K562 (cell line): ENCODE data around the gene TGDS. TPM values are rescaled to one million over a fixed set of nuclear protein-coding genes. Genes with fewer than 3 reads are reported as not detected.

ENCODE experiments used
- ATAC-seq: fragments of 200-7000 bp; cut with Tn5 transposase; 3 replicates; pipeline ENCODE4 v1.9.1; 2020; ENCODE audit warnings: moderate library complexity
- BruUV-seq: library from RNA; stranded (reverse); fragments of 400-500 nt; replicated peaks from 2 replicates; lab custom pipeline; 2021; lab: Mats Ljungman, UMichigan
- CTCF ChIA-PET: fragments of 300-600 bp; formaldehyde crosslinking; extraction: SDS; loops from one replicate; lab custom pipeline; 2021; ENCODE audit warnings: low intra/inter-chr PET ratio; lab: Yijun Ruan, JAX
- POLR2A ChIA-PET: fragments of 300-600, 350-650 bp; sonication (Branson Sonifier 250); formaldehyde crosslinking; extraction: SDS; loops from one replicate; lab custom pipeline; 2021; ENCODE audit warnings: antibody characterized with exemption, inconsistent platforms; lab: Yijun Ruan, JAX
- DNase-seq, 4 experiments: peaks; one replicate each; pipeline versions ENCODE4 v3.0.0 to v3.0.0-alpha.2; 2011 to 2018; ENCODE audit warnings: low spot score in 3 of 4, mixed read lengths in 3 of 4; ENCODE audit errors: extremely low read depth in 1 of 4
- FAIRE-seq: peaks from 2 replicates; lab custom pipeline; 2011; peaks lifted over from hg19 to GRCh38; lab: Jason Lieb, UNC
- H2AFZ ChIP-seq: 2 replicates; pipeline ENCODE4 v1.6.0; 2011; ENCODE audit warnings: low read depth, low read length, control low read depth, inconsistent platforms
- H3K27ac ChIP-seq: fragments of 200-600 bp; 3 replicates; pipeline ENCODE4 v1.8.0; 2011; ENCODE audit warnings: low read depth, mild to moderate bottlenecking, control low read depth, inconsistent platforms, low read length, moderate library complexity, mixed read lengths; ENCODE audit errors: extremely low read depth
- H3K27me3 ChIP-seq, 2 experiments: fragments of 300-600 bp in 1 of 2; 2 replicates in 1 of 2; 3 replicates in 1 of 2; pipeline versions ENCODE4 v1.6.0 to v1.8.0; 2011; ENCODE audit warnings: inconsistent platforms in 2 of 2, low read length in 2 of 2, mild to moderate bottlenecking in 1 of 2, mixed read lengths in 1 of 2, moderate library complexity in 1 of 2; ENCODE audit not compliant: control insufficient read depth in 2 of 2, insufficient read depth in 2 of 2
- H3K36me3 ChIP-seq: fragments of 300-600 bp; 3 replicates; pipeline ENCODE4 v1.8.0; 2011; ENCODE audit warnings: mild to moderate bottlenecking, low read length, inconsistent platforms; ENCODE audit not compliant: control insufficient read depth, insufficient read depth
- H3K4me1 ChIP-seq, 2 experiments: fragments of 200-600 bp in 1 of 2; replicated peaks in 1 of 2; 2 replicates in 1 of 2; 3 replicates in 1 of 2; pipeline versions ENCODE4 v1.5.1 to v1.8.0; 2011; ENCODE audit warnings: inconsistent platforms in 2 of 2, low read length in 2 of 2, mild to moderate bottlenecking in 1 of 2, mixed read lengths in 1 of 2, moderate library complexity in 1 of 2; ENCODE audit not compliant: control insufficient read depth in 2 of 2, insufficient read depth in 2 of 2
- H3K4me2 ChIP-seq: 2 replicates; pipeline ENCODE4 v1.6.1; 2011; ENCODE audit warnings: low read length, control low read depth, inconsistent platforms, mixed read lengths; ENCODE audit not compliant: insufficient read depth
- H3K4me3 ChIP-seq: fragments of 200-600 bp; sonication (generic), shearing (Covaris generic); 2 replicates; pipeline ENCODE4 v1.5.1; 2016; ENCODE audit warnings: control low read depth, inconsistent platforms
- H3K79me2 ChIP-seq: fragments of 200-600 bp; 3 replicates; pipeline ENCODE4 v1.8.0; 2011; ENCODE audit warnings: low read length, inconsistent platforms; ENCODE audit not compliant: control insufficient read depth, insufficient read depth
- H3K9ac ChIP-seq, 2 experiments: 2 replicates each; pipeline versions ENCODE4 v1.6.0 to v1.6.1; 2011; ENCODE audit warnings: low read depth in 2 of 2, low read length in 2 of 2, control low read depth in 1 of 2, inconsistent platforms in 1 of 2, mild to moderate bottlenecking in 1 of 2, mixed read lengths in 1 of 2; ENCODE audit not compliant: insufficient read depth in 1 of 2
- H3K9me1 ChIP-seq: one replicate; pipeline ENCODE4 v1.6.0; 2011; ENCODE audit warnings: inconsistent platforms, mild to moderate bottlenecking, low read length, moderate library complexity; ENCODE audit not compliant: control insufficient read depth, insufficient read depth
- H3K9me3 ChIP-seq: replicated peaks from 2 replicates; pipeline ENCODE4 v1.5.1; 2011; ENCODE audit warnings: low read depth, low read length, inconsistent platforms; ENCODE audit not compliant: control insufficient read depth, insufficient read depth
- H4K20me1 ChIP-seq: replicated peaks from 2 replicates; pipeline ENCODE4 v1.6.1; 2011; ENCODE audit warnings: low read length, inconsistent platforms, mixed read lengths; ENCODE audit not compliant: control insufficient read depth, insufficient read depth
- L3MBTL2 ChIP-seq: fragments of 450-650 bp; IDR thresholded peaks from 2 replicates; pipeline ENCODE4 v1.6.1; 2016; ENCODE audit warnings: mild to moderate bottlenecking, moderate library complexity
- PCBP1 ChIP-seq: fragments of 200-400 bp; formaldehyde crosslinking; IDR thresholded peaks from 2 replicates; pipeline ENCODE4 v1.6.1; 2018; ENCODE audit warnings: mild to moderate bottlenecking, low read depth, low read length; ENCODE audit not compliant: poor library complexity, severe bottlenecking
- PHF20 ChIP-seq: fragments of 450-650 bp; IDR thresholded peaks from 2 replicates; pipeline ENCODE4 v1.6.1; 2018; ENCODE audit not compliant: partially characterized antibody
- TCFL5 ChIP-seq: fragments of 250-450 bp; sonication (Bioruptor Pico); conservative IDR thresholded peaks from 2 replicates; pipeline ENCODE4 v1.6.1; 2021; ENCODE audit warnings: mild to moderate bottlenecking, moderate library complexity, matching md5 sums
- TRIM24 ChIP-seq, 2 experiments: fragments of 450-650 bp; IDR thresholded peaks; 2 replicates each; pipeline ENCODE4 v1.6.1; 2016
- ZNF274 ChIP-seq: IDR thresholded peaks from 2 replicates; pipeline ENCODE4 v1.6.1; 2011; ENCODE audit warnings: low read depth, mild to moderate bottlenecking, low read length, moderate library complexity, borderline replicate concordance
- ZNF316 ChIP-seq: fragments of 450-650 bp; IDR thresholded peaks from 2 replicates; pipeline ENCODE4 v1.6.1; 2016
- ZNF764 ChIP-seq: fragments of 250-450 bp; sonication (Bioruptor Pico); IDR thresholded peaks from 2 replicates; pipeline ENCODE4 v1.4.0; 2020; ENCODE audit warnings: low read depth, mild to moderate bottlenecking, moderate library complexity
- WGBS: fragments of 100-300 bp; shearing (Covaris generic); methylation state at CpG from one replicate; pipeline ENCODE4 v1.1.6; 2016; ENCODE audit warnings: low coverage, mixed read lengths; ENCODE audit not compliant: insufficient coverage; ENCODE audit errors: missing lambda C conversion rate; 5-methylcytosine and 5-hydroxymethylcytosine counted together
- in situ Hi-C: fragments of 300-500 bp; cut with MboI; formaldehyde crosslinking; loops from 4 replicates; pipeline ENCODE4 v1.15.0; 2018; ENCODE audit warnings: inconsistent platforms, mixed read lengths
- intact Hi-C: fragments of 100-400 bp; cut with micrococcal nuclease; formaldehyde crosslinking; loops from 2 replicates; pipeline ENCODE4 v1.14.2; 2022
- polyA plus RNA-seq, 8 experiments: library from polyadenylated mRNA; depleted of rRNA in 4 of 8; stranded (reverse) in 5 of 8; unstranded in 3 of 8; fragments of >200 nt; fragmentation: Nextera tagmentation in 2 of 8; fragmentation: Illumina TruSeq in 1 of 8; extraction: Ambion mirVana in 2 of 8; extraction: Trizol in 1 of 8; gene quantifications; 2 replicates each; pipeline versions ENCODE4 v1.2.1 to v1.2.3, GENCODE V29; 2011 to 2014; ENCODE audit warnings: inconsistent platforms in 1 of 8, missing spikeins in 1 of 8
- total RNA-seq, 7 experiments: library from RNA; depleted of rRNA in 6 of 7; stranded (reverse); fragments of >200 nt in 6 of 7; fragmentation: Illumina TruSeq in 2 of 7; extraction: Trizol in 2 of 7; gene quantifications; 2 replicates each; pipeline versions ENCODE4 v1.2.1 to v1.2.3, GENCODE V29; 2011 to 2021; ENCODE audit warnings: low replicate concordance in 1 of 7
- TF ChIP-seq, protein P1 (sequence below): fragments of 250-450 bp; sonication (Bioruptor Pico); IDR thresholded peaks from 2 replicates; pipeline ENCODE4 v1.4.0; 2020; ENCODE audit warnings: mild to moderate bottlenecking, moderate library complexity
- TF ChIP-seq, protein P2 (sequence below): sonication (generic); formaldehyde crosslinking; IDR thresholded peaks from 2 replicates; pipeline ENCODE4 v1.8.0; 2022; ENCODE audit warnings: missing genetic modification reagents, mild to moderate bottlenecking, moderate library complexity, borderline replicate concordance
- TF ChIP-seq, protein P3 (sequence below): fragments of 450-650 bp; IDR thresholded peaks from 2 replicates; pipeline ENCODE4 v1.6.1; 2016; ENCODE audit warnings: low read depth

The TGDS gene
- total and polyA plus RNA-seq, 9 of the 15 experiments (the other 6 are each of a cell fraction or from before 2014, with no cell fraction given), result 9.9 to 43.7 (median 21.4) TPM

DNA sequence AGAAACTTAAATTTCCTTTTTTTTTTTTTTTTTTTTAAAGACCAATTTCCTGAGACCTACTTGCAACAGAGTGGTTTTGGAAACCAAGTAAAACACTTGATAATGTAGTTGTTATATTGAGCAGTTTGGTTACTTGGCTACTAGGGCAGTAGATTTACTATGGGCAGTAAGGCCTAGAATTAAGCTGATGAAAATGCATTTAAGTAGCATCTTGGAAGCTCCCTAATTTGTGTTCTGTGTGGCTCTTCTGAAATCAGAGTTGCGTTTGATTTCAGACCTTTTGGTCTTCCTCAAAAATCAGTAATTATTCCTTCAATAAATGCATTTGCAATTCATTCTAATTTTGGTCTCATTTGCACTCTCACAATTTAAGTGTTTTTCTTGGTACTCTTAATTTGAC is 6.5 kb upstream of the TGDS start:
- no TSS peak for BruUV-seq
- in situ Hi-C loops, result no loop called here
- H3K36me3 ChIP-seq, result peaks cover 9% of the 10 kb centered on the region; the same call in 2 of the 3 replicates
- H3K4me2 ChIP-seq, result peak overlapping the region; percentile 89
- peak overlapping the region; percentile 73 for H3K4me3 ChIP-seq
- H3K79me2 ChIP-seq, result peaks cover 16% of the 10 kb centered on the region
- H3K27me3 ChIP-seq, result no peaks in the 10 kb centered on the region
- 7% methylated on average over 1 of the region's 1 CpG for WGBS
- peaks cover 2 to 6% of the 10 kb centered on the region in 2 experiments; a peak in 3 of 5 replicates for H3K4me1 ChIP-seq
- intact Hi-C loops, result no loop called here
- ATAC-seq (no peak), FAIRE-seq (no peak), DNase-seq (no peak)
- H3K9me3 ChIP-seq, result peaks cover 5% of the 10 kb centered on the region
- H4K20me1 ChIP-seq, result no peaks in the 10 kb centered on the region
- no peak overlapping the region for H3K27ac ChIP-seq
- peak overlapping the region; percentile 58 to 93; a peak in 3 of 4 replicates for H3K9ac ChIP-seq
- no peaks in the 10 kb centered on the region for H3K9me1 ChIP-seq
- POLR2A ChIA-PET, result no interaction called here
- peak overlapping the region; percentile 93; the same call in 1 of the 2 replicates for H2AFZ ChIP-seq
- CTCF ChIA-PET, result no interaction called here
- TF ChIP-seq L3MBTL2 (no peak), ZNF764 (CRISPR knock-in tag) (no peak), ZNF316 (no peak), TCFL5 (no peak), TRIM24 (IDR thresholded peaks at IDR 0.05) (no peak), PHF20 (no peak), PCBP1 (no peak), ZNF274 (no peak)
- TF ChIP-seq, protein P1, sequence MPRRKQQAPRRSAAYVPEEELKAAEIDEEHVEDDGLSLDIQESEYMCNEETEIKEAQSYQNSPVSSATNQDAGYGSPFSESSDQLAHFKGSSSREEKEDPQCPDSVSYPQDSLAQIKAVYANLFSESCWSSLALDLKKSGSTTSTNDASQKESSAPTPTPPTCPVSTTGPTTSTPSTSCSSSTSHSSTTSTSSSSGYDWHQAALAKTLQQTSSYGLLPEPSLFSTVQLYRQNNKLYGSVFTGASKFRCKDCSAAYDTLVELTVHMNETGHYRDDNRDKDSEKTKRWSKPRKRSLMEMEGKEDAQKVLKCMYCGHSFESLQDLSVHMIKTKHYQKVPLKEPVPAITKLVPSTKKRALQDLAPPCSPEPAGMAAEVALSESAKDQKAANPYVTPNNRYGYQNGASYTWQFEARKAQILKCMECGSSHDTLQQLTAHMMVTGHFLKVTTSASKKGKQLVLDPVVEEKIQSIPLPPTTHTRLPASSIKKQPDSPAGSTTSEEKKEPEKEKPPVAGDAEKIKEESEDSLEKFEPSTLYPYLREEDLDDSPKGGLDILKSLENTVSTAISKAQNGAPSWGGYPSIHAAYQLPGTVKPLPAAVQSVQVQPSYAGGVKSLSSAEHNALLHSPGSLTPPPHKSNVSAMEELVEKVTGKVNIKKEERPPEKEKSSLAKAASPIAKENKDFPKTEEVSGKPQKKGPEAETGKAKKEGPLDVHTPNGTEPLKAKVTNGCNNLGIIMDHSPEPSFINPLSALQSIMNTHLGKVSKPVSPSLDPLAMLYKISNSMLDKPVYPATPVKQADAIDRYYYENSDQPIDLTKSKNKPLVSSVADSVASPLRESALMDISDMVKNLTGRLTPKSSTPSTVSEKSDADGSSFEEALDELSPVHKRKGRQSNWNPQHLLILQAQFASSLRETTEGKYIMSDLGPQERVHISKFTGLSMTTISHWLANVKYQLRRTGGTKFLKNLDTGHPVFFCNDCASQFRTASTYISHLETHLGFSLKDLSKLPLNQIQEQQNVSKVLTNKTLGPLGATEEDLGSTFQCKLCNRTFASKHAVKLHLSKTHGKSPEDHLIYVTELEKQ (CRISPR knock-in tag), result no peak
- TF ChIP-seq, protein P2, sequence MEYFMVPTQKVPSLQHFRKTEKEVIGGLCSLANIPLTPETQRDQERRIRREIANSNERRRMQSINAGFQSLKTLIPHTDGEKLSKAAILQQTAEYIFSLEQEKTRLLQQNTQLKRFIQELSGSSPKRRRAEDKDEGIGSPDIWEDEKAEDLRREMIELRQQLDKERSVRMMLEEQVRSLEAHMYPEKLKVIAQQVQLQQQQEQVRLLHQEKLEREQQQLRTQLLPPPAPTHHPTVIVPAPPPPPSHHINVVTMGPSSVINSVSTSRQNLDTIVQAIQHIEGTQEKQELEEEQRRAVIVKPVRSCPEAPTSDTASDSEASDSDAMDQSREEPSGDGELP (CRISPR knock-in tag), result no peak
- TF ChIP-seq, protein P3, sequence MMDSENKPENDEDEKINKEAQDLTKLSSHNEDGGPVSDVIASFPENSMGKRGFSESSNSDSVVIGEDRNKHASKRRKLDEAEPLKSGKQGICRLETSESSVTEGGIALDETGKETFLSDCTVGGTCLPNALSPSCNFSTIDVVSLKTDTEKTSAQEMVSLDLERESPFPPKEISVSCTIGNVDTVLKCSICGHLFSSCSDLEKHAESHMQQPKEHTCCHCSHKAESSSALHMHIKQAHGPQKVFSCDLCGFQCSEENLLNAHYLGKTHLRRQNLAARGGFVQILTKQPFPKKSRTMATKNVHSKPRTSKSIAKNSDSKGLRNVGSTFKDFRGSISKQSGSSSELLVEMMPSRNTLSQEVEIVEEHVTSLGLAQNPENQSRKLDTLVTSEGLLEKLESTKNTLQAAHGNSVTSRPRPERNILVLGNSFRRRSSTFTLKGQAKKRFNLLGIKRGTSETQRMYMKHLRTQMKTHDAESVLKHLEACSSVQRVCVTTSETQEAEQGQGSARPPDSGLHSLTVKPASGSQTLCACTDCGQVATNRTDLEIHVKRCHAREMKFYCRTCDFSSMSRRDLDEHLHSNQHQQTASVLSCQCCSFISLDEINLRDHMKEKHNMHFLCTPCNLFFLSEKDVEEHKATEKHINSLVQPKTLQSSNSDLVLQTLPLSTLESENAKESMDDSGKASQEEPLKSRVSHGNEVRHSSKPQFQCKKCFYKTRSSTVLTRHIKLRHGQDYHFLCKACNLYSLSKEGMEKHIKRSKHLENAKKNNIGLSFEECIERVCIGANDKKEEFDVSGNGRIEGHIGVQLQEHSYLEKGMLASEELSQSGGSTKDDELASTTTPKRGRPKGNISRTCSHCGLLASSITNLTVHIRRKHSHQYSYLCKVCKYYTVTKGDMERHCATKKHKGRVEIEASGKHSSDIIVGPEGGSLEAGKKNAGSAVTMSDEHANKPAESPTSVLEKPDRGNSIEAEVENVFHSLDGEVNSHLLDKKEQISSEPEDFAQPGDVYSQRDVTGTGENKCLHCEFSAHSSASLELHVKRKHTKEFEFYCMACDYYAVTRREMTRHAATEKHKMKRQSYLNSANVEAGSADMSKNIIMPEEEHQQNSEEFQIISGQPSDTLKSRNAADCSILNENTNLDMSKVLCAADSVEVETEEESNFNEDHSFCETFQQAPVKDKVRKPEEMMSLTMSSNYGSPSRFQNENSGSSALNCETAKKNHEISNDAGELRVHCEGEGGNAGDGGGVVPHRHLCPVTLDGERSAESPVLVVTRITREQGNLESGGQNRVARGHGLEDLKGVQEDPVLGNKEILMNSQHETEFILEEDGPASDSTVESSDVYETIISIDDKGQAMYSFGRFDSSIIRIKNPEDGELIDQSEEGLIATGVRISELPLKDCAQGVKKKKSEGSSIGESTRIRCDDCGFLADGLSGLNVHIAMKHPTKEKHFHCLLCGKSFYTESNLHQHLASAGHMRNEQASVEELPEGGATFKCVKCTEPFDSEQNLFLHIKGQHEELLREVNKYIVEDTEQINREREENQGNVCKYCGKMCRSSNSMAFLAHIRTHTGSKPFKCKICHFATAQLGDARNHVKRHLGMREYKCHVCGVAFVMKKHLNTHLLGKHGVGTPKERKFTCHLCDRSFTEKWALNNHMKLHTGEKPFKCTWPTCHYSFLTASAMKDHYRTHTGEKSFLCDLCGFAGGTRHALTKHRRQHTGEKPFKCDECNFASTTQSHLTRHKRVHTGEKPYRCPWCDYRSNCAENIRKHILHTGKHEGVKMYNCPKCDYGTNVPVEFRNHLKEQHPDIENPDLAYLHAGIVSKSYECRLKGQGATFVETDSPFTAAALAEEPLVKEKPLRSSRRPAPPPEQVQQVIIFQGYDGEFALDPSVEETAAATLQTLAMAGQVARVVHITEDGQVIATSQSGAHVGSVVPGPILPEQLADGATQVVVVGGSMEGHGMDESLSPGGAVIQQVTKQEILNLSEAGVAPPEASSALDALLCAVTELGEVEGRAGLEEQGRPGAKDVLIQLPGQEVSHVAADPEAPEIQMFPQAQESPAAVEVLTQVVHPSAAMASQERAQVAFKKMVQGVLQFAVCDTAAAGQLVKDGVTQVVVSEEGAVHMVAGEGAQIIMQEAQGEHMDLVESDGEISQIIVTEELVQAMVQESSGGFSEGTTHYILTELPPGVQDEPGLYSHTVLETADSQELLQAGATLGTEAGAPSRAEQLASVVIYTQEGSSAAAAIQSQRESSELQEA, result no peak
